Bronchial epithelial cell (primary cell): ENCODE measurements around the gene NR6A1. TPM values are rescaled to one million over a fixed set of nuclear protein-coding genes. Genes with fewer than 3 reads are reported as not detected.

Source experiments
- DNase-seq: peaks from one replicate; pipeline ENCODE4 v3.0.0-alpha.2; 2010; ENCODE audit warnings: low read depth
- FAIRE-seq: peaks from 2 replicates; lab custom pipeline; 2011; peaks lifted over from hg19 to GRCh38; lab: Jason Lieb, UNC
- H3K27me3 ChIP-seq: 2 replicates; pipeline ENCODE4 v1.5.1; 2011; ENCODE audit warnings: low read length; ENCODE audit not compliant: control insufficient read depth, insufficient read depth
- H3K36me3 ChIP-seq: 2 replicates; pipeline ENCODE4 v1.5.1; 2011; ENCODE audit warnings: low read length; ENCODE audit not compliant: control insufficient read depth, insufficient read depth
- H3K4me3 ChIP-seq: 2 replicates; pipeline ENCODE4 v1.5.1; 2011; ENCODE audit warnings: mild to moderate bottlenecking, low read depth, low read length, control low read depth
- CTCF ChIP-seq: IDR thresholded peaks from 2 replicates; pipeline ENCODE4 v1.5.1; 2011; ENCODE audit warnings: mild to moderate bottlenecking, moderate library complexity, low read length, control low read depth, inconsistent platforms; ENCODE audit not compliant: insufficient read depth, severe bottlenecking
- total RNA-seq: library from RNA; depleted of rRNA; stranded (reverse); fragments of >200 nt; gene quantifications from 2 replicates; pipeline ENCODE4 v1.2.1, GENCODE V29; 2014

The NR6A1 gene
- total RNA-seq, 1 donor from 2014 or later: 2.9 TPM

GRCh38 chr9:124697326-124698200, 73.5 kb downstream of the NR6A1 start:
- FAIRE-seq: no peak
- no peak for TF ChIP-seq CTCF
- no peaks in the 10 kb centered on the region for H3K27me3 ChIP-seq
- H3K36me3 ChIP-seq: no peaks in the 10 kb centered on the region
- H3K4me3 ChIP-seq: no peak overlapping the region
- peak; percentile 67 for DNase-seq

GRCh38 chr9:124696101-124696500, 75.0 kb downstream of the NR6A1 start:
- no peak for FAIRE-seq
- Histone ChIP-seq H3K36me3 (no peaks in the 10 kb centered on the region), H3K4me3 (no peak overlapping the region), H3K27me3 (no peaks in the 10 kb centered on the region)
- peak; percentile 38 for DNase-seq
- TF ChIP-seq CTCF: no peak

- no peak for TF ChIP-seq CTCF
- no peak for FAIRE-seq
- Histone ChIP-seq H3K4me3 (no peak overlapping the region), H3K36me3 (no peaks in the 10 kb centered on the region), H3K27me3 (no peaks in the 10 kb centered on the region)
- DNase-seq: peak; percentile 23
Measured at GRCh38 chr9:124695280-124695890, 75.7 kb downstream of the NR6A1 start.

- TF ChIP-seq CTCF: no peak
- no peak for FAIRE-seq
Measured at GRCh38 chr9:124694414-124695279, 76.5 kb downstream of the NR6A1 start.

GRCh38 chr9:124693403-124693802, 77.7 kb downstream of the NR6A1 start:
- Histone ChIP-seq H3K27me3 (no peaks in the 10 kb centered on the region), H3K36me3 (no peaks in the 10 kb centered on the region), H3K4me3 (no peak overlapping the region)
- DNase-seq (no peak), FAIRE-seq (no peak)
- TF ChIP-seq CTCF: no peak

More at GRCh38 chr9:124694414-124695279, 76.5 kb downstream of the NR6A1 start:
- Histone ChIP-seq H3K4me3 (no peak overlapping the region), H3K27me3 (no peaks in the 10 kb centered on the region), H3K36me3 (no peaks in the 10 kb centered on the region)
- DNase-seq: no peak
